Stimulated activated CD4-positive, alpha-beta T cell treated with anti-CD3 and anti-CD28 coated beads, TNF-alpha, amount 100 ng/mL, for 4 hours (primary cell): Measurements from ENCODE around the gene TCIRG1.
"Not testable (repeated sequence)": the region's sequence is repeated elsewhere in the genome, so short reads cannot be mapped to it uniquely, and the experiment has no call there.

Source experiments
- DNase-seq, 3 experiments: peaks; one replicate each; pipeline ENCODE4 v3.0.0-alpha.2; 2020; ENCODE audit warnings: low read depth in 3 of 3

TCIRG1 gene

DNA sequence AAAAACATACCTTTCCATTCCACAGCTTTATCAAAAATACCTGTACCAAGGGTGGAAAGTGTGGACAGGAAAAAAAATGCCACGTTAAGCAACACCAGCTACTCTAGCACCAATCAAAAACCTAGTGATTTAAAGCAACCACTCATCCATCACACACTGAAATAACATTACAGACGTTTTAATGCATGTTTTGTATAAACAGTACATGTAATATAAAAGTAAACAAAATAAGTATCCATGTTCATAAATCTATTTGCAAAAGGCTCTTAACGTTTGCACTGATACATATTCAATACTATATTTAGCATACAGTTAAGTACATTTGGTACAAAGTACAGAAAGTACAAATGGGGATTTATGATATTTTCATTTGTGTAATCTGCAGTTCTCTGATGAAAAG, 43.7 kb downstream of the TCIRG1 start:
- no peak for DNase-seq

GRCh38 chr11:68083517-68083916, 44.7 kb downstream of the TCIRG1 start:
- no peak for DNase-seq

- DNase-seq, result no peak
These were observed 50.9 kb downstream of the TCIRG1 start for GRCh38 chr11:68089679-68090078.

DNA sequence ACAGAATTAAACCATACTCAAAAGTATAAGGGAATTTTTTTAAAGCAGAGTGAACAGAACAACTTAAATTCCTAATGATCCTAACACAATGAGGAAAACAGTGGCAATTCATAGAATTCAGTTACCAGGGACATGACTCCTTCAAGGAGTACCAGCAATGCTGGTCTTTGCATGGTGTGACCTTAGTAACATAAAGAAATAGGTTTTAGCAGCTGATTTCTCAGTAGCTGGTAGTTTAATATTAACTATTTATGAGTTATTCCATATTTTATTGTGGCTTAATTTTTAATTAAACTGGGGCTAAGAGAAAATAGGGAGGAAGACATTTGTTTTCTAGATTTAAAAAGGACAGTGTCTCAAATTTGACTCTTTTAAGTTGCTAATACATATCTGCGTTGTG, 51.5 kb downstream of the TCIRG1 start:
- no peak for DNase-seq

GRCh38 chr11:68090706-68091105, 51.9 kb downstream of the TCIRG1 start:
- no peak for DNase-seq

- DNase-seq, result no peak
These were observed 53.6 kb downstream of the TCIRG1 start for GRCh38 chr11:68092411-68092810.

DNA sequence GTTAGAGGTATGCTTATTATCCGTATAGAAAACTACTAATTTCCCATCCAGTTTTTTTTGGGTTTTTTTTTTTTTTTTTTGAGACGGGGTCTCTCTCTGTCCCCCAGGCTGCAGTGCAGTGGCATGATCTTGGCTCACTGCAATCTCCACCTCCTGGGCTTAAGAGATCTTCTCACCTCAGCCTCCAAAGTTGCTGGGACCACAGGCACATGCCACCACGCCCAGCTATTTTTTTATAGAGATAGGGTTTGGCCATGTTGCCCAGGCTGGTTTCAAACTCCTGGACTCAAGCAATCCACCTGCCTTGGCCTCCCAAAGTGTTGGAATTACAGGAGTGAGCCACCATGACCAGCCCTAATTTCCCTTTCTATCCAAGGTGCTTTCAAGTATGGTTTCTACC, 54.1 kb downstream of the TCIRG1 start:
- DNase-seq, result not testable (repeated sequence)

DNA sequence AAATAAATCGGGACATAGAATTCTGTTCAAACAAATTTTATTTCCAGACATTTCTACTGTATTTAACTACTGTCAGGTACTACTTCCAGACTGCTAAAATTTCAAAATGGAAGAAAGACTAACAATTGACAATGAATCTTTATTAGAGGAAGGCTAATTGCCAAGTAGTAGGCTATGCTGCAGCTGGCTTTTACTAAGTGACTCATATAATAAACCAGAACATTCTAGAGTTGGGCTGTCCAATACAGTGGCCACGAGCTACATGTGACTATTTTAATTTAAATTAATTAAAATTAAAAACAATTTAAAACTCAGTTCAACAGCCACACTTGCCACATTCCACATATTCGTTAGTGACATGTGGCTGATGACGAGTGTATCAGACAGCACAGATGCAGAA, 54.7 kb downstream of the TCIRG1 start:
- no peak for DNase-seq

- no peak for DNase-seq
These were observed 58.1 kb downstream of the TCIRG1 start for GRCh38 chr11:68096962-68097361.

DNA sequence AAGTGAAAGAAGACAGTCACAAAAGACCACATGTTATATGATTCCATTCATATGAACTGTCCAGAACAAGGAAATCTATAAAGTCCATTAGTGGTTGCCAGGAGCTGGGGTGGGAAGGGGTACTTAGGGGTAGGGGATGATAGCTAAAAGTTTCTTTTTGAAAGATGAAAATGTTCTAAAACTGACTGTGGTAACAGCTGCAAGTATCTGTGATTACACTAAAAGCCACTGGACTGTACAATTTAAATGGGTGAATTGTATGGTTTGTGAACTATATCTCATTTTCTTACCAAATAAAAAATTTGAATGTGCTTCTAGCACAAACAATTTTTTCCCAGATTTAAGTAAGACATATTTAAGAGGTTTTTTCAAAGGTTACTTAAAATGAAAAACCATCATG, 60.2 kb downstream of the TCIRG1 start:
- no peak for DNase-seq

- DNase-seq, result no peak
These were observed 60.9 kb downstream of the TCIRG1 start for GRCh38 chr11:68099474-68100405.
